Heart left ventricle (tissue), 13 donors: ENCODE data around the gene STUM.
A peak's percentile ranks its signal among the peaks of the same experiment; 100 is the strongest.

ENCODE experiments used
- CTCF ChIP-seq, 12 donors: fragments of 200-600 bp; sonication (generic) in 4 of 12; IDR thresholded peaks; one replicate each; pipeline versions ENCODE4 v1.5.0 to v1.8.0; 2018 to 2022; ENCODE audit warnings: antibody characterized with exemption in 12 of 12, mild to moderate bottlenecking in 5 of 12
- POLR2A ChIP-seq, 2 donors: fragments of 450-650 bp; IDR thresholded peaks; one replicate each; pipeline ENCODE4 v1.6.1; 2017; ENCODE audit warnings: antibody characterized with exemption in 2 of 2, mild to moderate bottlenecking in 2 of 2, moderate library complexity in 2 of 2
- donor health status: ischemic (EF 13 %, LVEDD 7.1; RV severe dilation, severe dysfunction).
- donor health status: DM: no; HTN: yes; CAD: no.
- donor health status: DM: no; HTN: no; CAD: no.
- donor health status: ischemic (EF 25% LVEDD 6.9; RV normal size, moderate dysfunction).
- donor health status: ischemic (EF 25% LVEDD 5.7; RV mildly dilated, moderate dysfunction).
- donor health status: ischemic (EF 35%, LVEDD 5.7; RV mildly dilated, moderate dysfunction).
- donor health status: nonischemic (EF 11% LVEDD 7.7; RV severe dilation, severe dysfunction).
- donor health status: DM: yes; HTN: yes; CAD: no.
- donor health status: PGD.
- donor health status: ischemic (EF 29% LVEDD 5.4; RV normal size, mild dysfunction).
- donor health status: nonischemic (EF 23%, LVEDD 6.1; RV moderate dilation, normal function).

GRCh38 chr1:226634166-226634588, 85.6 kb downstream of the STUM start:
- TF ChIP-seq POLR2A (IDR thresholded peaks at IDR 0.05): no peak
- TF ChIP-seq CTCF (IDR thresholded peaks at IDR 0.05): peak; percentile 83 to 99 (median 94)
